GM19043 (cell line): ENCODE measurements around the gene GINS2.

Source experiments
- ATAC-seq: cut with Tn5 transposase; IDR thresholded peaks from one replicate; pipeline ENCODE4 v1.9.1; 2021; ENCODE audit warnings: low read depth; ENCODE audit not compliant: unreplicated experiment

Gene GINS2

DNA sequence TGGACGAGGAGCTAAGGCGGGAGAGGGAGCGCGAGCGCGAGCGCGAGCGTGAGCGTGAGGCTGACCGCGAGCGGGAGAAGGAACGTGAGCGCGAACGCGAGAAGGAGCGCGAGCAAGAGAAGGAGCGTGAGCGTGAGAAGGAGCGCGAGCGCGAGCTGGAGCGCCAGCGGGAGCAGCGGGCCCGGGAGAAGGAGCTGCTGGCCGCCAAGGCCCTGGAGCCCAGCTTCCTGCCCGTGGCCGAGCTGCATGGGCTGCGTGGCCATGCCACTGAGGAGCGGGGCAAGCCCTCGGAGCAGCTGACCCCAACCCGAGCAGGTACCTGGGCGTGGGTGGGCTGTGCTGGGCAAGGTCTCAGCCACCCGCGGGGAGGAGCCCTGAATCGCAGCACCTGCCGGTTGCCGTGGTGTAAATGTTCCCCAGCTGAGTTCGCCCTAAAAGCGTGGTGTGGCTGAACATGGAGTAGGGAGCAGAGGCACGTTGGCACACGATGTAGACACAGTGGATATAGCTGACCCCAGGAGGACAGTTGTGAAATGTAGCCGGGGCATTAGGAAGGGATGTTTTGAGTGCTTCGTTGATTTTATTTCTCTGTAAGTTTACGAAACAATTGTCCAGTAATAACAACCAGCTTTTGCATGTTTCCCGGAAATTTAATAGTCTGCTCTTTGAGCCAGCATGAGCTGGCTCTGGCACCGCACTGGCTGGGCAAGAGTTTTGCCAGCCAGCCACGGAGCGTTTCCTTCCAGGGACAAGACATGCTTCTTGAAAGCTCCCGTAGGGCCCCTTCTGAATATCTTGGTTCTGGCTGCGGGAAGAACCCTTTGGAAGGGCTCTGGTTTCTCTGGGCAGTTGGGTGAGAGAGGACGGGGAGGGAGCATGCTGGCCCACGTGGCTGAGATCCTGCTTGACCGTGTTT, 32.1 kb downstream of the GINS2 start:
- ATAC-seq: no peak

DNA sequence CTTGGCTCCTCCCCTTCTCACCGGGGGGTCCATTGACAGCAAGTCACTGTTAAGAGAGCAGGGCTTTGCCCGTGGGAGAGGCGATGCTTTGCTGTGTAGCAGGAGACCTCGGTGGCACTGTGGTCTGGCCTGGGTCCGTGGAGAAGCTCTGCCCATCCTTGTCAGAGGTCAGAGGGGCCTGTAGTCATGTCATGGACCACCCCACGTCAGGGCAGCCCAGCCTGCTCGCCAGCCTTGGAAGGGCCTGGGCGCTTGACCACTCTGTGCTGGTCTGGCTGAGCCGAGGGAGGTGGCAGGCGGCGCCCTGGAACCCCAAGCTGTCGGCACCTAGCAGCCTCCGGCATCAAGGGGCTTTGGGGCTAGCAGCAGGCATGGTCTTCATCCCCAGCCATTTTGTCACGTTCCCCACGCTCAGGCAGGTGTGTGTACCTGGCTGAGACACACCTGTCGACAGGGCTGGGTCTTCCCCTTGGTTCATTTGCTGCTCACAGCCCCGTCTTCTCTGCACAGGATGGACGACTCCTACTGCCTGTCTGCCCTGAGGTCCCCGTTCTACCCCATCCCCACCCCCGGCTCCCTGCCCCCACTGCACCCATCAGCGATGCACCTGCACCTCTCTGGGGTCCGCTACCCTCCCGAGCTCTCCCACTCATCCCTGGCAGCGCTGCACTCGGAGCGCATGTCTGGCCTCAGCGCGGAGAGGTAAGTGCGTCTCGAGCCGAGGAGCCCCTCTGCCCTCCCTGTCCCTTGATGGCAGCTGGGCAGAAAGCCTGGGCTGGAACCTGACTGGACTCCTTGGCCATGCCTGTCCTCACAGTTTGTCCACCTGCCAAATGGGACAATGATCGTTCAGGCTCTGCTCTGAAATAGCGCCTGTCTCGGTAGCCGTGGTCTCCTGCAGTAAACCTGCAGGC, 33.3 kb downstream of the GINS2 start:
- no peak for ATAC-seq

DNA sequence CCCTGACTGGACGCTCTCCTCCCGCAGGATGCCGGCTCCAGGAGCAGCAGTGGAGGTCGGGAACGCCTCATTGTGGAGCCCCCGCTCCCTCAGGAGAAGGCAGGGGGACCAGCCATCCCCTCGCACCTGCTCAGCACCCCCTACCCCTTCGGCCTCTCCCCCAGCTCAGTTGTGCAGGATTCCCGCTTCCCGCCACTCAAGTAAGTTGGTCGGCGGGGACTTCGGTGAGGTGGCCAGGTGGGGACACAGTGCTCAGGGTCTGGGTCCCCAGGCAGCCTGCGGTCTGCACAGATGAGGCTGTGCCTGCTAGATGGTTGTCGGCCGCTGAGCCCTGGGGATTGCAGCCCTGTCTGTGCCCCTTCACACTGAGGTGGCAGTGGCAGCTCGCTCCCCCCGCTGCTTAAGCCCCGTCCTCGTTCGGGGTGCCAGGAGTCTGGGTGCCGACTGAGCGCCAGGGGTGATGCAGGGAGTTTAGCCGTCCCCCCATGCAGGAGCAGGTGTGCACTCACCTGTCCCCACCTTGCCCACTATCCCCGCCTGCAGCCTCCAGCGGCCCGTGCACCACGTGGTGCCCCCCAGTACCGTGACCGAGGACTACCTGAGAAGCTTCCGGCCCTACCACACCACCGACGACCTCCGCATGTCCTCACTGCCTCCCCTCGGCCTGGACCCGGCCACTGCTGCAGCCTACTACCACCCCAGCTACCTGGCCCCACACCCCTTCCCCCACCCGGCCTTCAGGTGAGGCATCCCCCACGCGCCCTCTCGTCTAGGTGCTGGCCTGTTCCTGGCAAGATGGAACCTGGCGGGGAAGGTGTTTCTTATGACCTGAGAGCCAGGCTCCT, 34.3 kb downstream of the GINS2 start:
- ATAC-seq: no peak

DNA sequence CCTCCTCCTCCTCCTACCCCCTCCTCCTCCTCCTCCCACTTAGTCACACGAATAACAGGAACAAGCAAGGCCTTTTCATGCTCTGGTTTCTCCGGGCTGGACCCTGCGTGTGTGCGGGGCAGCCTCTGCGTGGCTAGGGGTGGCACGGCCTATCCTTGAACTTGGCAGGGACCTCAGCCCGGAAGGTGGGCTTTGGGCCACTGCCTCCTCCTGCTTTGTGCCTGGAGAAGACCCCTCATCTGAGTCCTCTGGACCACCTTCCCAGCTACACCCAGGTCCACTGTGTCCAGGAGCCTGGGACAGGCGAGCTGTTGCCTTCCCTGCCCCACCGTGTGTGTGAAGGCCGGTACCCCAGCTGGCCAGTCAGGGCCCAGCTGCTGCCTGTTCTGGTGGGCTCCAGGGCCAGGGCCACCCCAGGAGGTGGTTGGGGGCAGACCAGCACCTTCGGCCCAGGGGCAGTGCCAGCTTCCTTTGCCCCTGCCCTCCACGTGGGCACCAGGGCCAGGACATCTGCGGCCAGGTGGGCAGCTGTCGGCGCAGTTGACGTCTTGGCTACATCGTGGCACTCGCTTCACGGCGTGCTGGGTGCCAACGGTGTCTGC, 35.4 kb downstream of the GINS2 start:
- ATAC-seq: no peak

DNA sequence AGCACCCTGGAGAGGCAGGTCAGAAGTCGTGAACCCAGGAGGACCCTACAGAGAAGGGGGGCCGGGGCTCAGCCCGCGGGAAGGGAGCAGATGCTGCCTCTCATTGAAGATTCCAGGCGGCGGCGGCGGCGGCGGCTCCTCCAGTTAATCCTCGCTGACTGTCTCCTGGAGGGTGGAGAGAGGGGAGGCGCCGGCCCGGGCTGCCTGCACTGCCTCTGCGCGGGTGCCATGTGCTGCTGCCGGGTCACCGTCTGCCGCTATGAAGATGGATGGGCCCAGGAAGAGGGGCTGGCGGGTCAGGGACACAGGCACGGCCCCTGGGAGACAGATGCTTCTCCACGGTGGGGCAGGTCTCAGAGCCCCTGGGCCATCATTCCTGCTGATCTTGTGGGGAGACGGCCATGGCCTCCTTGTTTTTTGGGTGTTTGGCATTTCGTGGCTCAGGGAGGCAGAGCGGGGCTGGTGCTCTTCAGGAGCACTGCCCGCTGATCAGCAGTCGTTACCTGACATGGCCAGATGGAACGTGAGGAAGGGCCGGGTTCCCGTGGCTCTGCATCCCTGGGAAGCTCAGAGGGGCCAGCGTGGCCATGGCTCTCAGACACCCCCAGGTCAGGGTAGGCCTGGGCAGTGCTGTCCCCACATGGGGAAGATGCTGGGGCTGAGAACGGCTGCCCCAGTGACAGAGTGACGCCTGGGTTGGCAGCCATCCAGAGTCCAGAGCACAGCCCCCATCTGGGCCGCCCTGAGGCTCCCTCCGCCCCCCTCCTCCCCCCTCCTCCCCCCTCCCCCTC, 36.1 kb downstream of the GINS2 start:
- no peak for ATAC-seq

DNA sequence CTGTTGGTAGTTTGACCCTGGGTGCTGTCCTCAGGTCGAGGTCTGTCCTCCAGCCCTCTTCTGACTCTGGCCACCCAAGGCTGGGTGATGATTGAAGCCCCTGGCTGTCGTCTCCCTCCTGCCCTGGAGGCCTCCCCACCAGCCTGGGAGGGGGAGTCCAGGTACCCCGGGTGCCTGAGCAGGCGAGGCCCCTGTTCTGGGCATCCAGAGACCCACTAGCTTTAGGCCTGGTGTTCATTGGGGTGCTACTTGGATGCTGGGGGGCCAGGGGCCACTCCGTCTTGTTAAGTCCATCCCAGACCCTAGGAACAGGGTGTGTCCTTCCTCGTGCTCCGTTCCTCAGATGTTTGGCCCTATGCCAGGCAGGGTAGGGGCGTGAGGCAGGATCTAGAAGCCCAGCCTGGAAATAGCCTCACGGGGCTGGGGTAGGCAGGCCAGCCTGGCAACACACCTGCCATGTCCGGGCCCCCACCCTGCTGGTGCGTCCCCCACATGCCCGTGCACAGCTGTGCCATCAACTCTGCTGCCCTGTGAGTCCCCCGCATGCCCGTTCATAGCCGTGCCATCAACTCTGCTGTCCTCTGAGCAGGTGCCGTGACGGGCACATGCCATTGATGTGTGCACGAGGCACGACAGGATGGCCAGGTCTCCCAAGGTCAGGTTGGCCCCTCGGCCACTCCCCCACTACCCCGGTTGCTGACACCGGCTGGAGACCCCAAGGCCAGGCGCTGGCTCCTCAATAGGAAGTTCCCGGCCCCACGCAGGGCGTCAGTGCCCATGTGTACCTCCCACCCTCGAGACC, 36.9 kb downstream of the GINS2 start:
- no peak for ATAC-seq

DNA sequence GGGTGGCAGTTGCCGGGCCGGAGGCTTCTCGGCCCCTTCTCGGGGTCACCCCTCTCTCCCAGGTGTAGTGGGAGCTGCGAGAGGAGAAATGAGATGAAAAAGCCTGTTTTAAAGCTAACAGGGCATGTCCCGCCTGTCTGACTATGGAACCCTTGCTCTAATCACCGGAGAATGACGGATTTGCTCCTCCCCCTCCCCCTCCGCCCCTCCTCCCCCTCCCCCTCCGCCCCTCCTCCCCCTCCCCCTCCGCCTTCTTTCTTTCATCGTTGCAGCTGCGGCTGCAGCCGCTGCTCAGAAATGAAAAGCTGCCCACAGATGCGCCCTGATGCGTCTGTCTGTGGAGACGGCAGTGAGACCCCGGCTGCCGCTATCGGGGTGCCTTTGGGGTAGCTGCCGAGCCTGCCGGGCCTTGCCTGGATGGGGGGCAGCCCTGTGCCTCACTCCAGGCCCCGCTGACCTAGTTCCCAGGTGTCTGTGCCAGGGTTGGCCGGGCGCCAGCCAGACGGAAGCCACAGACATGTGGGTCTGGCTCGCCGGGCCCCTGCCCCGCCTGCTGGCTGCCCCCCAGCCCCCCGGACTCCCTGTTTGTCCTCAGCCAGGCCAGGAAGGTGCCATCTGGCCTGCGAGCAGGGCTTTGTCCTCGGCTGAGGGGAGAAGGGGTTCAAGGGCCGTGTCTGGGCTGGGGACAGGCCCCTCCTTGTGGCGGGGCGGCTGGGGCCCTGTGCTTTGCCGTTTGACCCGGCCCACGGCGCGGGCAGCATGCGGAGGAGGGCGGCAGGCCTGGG, 37.7 kb downstream of the GINS2 start:
- no peak for ATAC-seq

DNA sequence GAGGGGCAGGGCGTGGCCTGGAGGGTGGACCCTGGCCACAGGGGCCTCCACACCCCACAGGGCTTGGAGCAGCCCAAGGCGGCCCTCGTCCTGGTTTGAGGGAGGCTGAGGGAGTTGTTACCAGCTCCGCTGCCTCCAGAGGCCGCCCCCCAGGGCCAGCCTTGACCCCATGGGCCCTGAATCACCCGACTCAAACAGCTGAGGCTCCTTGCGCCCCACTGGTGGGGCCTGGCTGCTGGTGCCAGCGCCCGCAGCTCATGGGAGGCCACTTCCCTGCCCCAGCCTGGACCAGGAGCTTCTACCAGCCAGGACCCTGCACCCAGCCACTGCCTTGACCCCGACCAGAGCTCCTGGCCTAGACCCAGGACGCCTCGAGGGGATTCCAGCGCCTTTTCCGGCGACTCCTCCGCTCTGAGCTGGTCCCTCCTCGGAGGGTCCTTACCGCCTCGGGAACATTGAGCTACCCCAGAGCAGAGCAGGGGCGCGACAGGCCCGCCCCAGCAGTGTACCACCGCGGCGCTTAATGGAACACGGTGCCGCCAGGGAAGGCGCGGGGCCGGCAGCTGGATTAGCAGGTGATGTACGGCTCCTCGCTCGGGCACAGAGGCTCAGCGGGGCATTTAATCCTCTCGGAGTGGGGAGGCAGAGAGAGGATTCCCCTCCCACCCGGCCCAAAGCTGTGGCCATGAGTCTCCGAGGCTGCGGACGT, 38.5 kb downstream of the GINS2 start:
- no peak for ATAC-seq

DNA sequence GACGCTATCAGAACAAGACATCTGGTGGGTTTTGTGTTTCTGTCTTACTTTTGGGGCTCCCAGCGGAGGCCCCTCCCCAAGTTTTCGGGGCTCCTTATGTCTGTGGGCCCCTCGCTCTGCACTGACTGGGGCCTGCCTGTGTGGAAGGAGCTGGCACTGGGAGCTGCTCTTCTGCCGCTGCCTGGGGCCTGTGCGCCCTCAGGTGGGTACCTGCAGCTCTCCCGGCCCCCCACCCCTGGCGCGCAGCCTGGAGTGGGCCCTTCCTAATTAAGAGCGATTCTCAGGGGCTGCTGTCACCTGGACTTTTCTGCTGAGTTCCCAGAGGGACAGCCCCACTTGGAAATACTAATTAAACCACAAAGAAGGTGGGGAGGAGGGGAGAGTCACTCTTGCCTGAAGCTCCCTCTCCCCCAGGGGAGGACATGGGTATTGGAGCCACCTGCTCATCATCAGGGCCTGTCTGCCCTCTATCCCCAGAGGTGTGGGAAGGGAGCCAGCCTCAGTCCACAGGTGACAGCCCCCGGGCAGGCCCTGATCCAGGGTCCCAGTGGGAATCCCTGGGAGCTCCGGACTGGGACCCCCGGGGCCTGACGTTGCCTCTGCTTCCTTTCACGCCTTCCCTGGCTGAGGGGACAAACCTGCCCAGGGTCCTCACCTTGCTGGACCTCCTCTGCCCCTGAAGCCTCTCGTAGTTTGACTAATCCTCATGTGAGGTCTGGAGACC, 39.2 kb downstream of the GINS2 start:
- no peak for ATAC-seq

DNA sequence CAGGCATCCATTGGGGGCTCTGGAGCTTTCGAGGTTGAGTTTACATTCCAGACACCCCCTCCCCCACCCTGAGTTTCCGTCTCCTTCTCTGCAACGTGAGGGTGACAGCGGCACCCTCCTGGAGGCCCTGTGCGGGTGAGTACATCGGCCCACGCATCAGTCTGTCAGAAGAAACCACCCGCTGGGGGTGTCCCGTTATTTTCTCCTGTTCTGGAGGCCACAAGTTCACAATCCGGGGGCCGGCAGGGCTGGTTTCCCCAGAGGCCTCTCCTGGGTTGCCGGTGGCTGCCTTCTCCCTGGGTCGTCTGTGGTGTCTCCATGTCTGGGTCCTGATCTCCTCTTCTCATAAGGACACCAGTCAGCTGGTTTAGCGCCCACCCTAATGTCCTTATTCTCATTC, 39.9 kb downstream of the GINS2 start:
- ATAC-seq: no peak

DNA sequence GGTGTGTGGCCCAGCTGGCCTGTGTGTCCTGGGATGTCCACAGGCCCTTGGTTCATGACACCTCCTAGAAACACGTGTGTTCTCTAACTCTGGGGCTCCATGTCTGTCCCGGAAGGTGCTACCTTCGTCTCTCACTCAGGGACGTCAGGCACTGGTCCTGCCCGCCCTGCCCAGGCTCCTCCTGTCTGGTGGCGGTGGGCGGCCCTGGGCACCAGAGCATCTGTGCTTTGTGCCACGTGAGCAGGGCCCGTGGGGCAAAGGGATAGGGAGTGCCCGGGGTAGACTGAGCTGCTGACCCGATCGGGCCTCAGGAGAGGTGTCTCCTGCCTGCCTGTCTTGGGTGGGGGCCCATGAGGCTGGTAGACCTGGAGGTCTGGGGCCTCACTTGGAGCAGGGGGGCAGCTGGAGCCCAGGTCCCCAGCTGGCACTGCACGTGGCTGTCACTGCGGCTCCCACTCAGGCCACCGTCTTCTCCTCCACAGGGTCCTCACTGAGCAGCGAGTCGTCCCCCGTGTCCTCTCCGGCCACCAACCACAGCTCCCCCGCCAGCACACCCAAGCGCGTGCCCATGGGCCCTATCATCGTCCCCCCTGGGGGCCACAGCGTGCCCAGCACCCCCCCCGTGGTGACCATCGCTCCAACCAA, 40.6 kb downstream of the GINS2 start:
- no peak for ATAC-seq

DNA sequence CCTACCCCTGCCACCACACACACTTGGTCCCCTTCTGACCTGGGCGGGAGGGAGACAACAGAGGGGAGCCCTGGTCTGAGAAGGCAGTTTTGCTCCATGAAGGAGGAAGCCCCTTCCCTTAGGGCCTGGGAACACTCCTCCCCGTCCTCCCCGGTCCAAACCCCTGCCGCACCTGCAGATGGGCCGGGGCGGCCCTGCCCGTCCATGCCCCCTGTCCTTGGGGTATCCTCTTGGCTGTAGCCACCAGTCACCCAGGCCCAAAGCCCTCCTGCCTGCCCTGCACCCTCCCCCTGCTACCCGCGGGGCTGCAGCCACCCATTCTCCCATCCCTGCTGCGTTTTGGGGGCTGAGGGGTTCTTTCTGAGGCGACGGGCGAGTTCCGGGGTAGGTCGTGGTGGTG, 41.8 kb downstream of the GINS2 start:
- no peak for ATAC-seq

DNA sequence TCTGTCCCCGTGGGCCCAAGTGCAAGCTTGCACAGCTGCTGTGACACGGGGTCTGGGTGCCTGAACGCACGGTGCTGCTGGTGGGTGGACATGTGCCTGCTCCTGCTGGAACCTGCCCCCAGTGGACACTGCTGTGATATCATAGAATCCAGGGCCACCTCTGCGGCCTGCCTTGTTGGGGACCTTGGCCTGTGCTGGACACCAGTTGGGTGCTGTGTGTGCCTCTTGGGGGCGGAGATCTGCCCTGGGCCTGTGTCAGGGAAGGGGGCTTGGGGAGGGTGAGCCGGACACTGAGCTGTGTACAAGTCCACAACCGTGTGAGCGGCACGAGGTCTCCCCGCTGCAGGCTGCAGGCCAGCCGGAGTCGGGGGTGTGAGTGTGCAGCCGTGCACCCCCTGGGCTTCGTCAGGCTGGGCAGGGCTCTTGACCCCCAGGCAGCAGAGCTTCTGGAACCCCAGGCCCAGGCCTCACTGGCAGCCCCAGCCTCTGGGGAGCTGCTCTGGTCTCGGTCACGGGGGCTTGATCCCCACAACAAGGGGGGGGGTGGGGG, 42.3 kb downstream of the GINS2 start:
- ATAC-seq: no peak

DNA sequence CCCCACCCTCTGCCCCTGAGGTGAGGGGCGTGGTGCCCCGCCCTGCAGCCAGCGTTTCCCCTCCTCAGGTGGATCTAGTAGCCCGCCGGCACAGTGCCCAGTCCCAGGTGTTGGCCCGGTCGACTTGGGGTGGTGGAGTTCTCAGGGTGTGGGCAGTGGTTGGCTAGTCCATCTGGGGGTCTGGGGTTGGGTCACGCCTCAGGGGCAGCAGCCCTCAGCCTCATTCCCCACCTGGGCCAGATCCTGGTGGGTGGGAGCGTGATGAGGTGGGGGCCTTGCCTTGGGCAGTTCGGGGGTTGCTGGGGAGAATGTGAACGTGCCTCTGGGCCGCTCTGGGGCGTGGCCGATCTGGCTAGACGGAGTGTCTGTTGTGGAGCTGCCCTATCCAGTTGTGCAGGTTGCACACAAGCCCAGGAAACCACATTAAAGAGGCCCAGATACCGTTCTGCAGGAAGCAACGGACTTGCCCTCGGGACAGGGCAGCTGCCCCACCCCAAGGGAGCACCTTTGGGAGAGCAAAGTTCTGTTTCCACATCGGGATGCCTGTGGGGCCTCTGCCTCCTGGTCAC, 43.6 kb downstream of the GINS2 start:
- no peak for ATAC-seq

DNA sequence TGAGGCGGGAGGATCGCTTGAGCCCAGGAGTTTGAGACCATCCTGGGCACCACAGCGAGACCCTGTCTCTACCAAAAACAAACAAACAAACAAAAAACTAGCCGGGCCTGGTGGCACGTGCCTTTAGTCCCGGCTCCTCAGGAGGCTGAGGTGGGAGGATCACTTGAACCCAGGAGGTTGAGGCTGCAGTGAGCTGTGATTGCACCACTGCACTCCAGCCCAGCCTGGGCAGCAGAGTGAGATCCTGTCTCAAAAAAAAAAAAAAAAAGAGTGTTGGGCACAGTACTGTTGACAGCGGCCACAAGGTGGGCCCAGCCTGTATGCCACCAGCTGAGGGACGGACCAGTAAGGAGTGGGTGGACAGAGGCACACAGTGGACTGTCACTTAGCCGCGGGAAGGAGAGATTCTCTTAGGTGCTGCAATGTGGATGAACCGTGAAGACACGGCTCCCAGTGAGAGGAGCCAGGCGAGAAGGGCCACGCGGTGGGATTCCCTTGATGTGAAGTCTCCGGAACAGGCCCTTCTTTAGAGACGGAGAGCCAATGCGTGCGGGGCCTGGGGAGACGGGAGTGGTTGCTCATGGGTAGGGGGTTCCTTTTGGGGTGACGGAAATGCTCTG, 44.6 kb downstream of the GINS2 start:
- ATAC-seq: no peak
